Activated CD8-positive, alpha-beta T cell treated with anti-CD3 and anti-CD28 coated beads, Interleukin-2, amount 10 ng/mL, durations not matched to agents 7 days and 5 days (primary cell): ENCODE results near the gene GOLGA3. TPM values are rescaled to one million over a fixed set of nuclear protein-coding genes. Genes with fewer than 3 reads are reported as not detected.

Experiments
- ATAC-seq: fragments of 150-1000 bp; cut with Tn5 transposase; one replicate; pipeline ENCODE4 v1.10.0; 2021; ENCODE audit warnings: moderate library complexity
- CTCF ChIA-PET: fragments of 350-600 bp; sonication (Branson Sonifier 250); formaldehyde crosslinking; loops from one replicate; lab custom pipeline; 2021; ENCODE audit warnings: antibody characterized with exemption; lab: Charles Lee
- POLR2A ChIA-PET: fragments of 350-600 bp; sonication (Branson Sonifier 250); formaldehyde crosslinking; loops from one replicate; lab custom pipeline; 2021; ENCODE audit warnings: antibody characterized with exemption; lab: Charles Lee
- DNase-seq: peaks from one replicate; pipeline ENCODE4 v3.0.0-alpha.2; 2020
- H3K27ac Mint-ChIP-seq: one replicate; pipeline ENCODE4 v1.8.0; 2021; ENCODE audit warnings: mild to moderate bottlenecking, mixed read lengths
- H3K27me3 Mint-ChIP-seq: one replicate; pipeline ENCODE4 v1.8.0; 2021; ENCODE audit warnings: low read depth, mixed read lengths
- H3K36me3 Mint-ChIP-seq: one replicate; pipeline ENCODE4 v1.8.0; 2021; ENCODE audit warnings: low read depth, mixed read lengths
- H3K4me1 Mint-ChIP-seq: one replicate; pipeline ENCODE4 v1.8.0; 2021; ENCODE audit warnings: low read depth, mixed read lengths
- H3K4me3 Mint-ChIP-seq: one replicate; pipeline ENCODE4 v1.8.0; 2021; ENCODE audit warnings: mild to moderate bottlenecking, mixed read lengths
- H3K9me3 Mint-ChIP-seq: one replicate; pipeline ENCODE4 v1.8.0; 2022; ENCODE audit warnings: mixed read lengths; ENCODE audit not compliant: insufficient read depth
- total RNA-seq, 2 experiments: library from RNA; stranded (reverse); gene quantifications; one replicate each; pipeline ENCODE4 v1.2.3, GENCODE V29; 2021

Gene GOLGA3
- total RNA-seq, 2 experiments from 2014 or later, result 63.7 to 69.3 TPM

DNA sequence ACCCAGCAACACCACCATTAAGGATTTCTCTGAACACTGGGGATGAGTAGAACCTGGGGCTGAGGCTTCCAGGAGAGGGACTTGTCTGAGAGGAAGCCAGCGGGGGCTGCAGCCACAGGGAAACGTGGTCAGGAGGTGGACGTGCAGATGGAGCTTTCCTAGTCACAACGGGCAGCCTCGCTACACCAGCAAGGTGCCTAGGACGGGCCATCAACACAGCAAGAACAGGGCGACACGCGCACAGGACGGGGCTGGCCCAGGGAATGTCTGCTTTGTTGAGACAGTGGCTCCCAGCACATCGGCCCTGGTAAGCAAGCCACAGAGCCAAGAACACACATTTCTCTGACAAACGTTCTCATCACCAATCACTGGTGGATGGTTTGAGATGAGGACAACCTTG lies 92.3 kb downstream of the GOLGA3 start:
- no peaks in the 10 kb centered on the region for H3K4me1 Mint-ChIP-seq
- H3K4me3 Mint-ChIP-seq, result no peak overlapping the region
- H3K27ac Mint-ChIP-seq, result no peak overlapping the region
- no peak for DNase-seq
- CTCF ChIA-PET, result interaction anchor here (1.0 kb wide), 1 partner anchor 15 kb away, joined by 3 read pairs; no protein-coding TSS in a partner anchor
- no peaks in the 10 kb centered on the region for H3K27me3 Mint-ChIP-seq
- POLR2A ChIA-PET, result no interaction called here
- H3K9me3 Mint-ChIP-seq, result no peaks in the 10 kb centered on the region
- H3K36me3 Mint-ChIP-seq, result peaks cover 84% of the 10 kb centered on the region
- no peak for ATAC-seq

- POLR2A ChIA-PET, result no interaction called here
- Mint-ChIP-seq H3K36me3 (peaks cover 83% of the 10 kb centered on the region), H3K27me3 (no peaks in the 10 kb centered on the region), H3K27ac (no peak overlapping the region), H3K4me1 (no peaks in the 10 kb centered on the region), H3K4me3 (no peak overlapping the region), H3K9me3 (no peaks in the 10 kb centered on the region)
- CTCF ChIA-PET, result no interaction called here
- no peak for ATAC-seq
- DNase-seq, result no peak
These were observed 93.2 kb downstream of the GOLGA3 start for GRCh38 chr12:132735496-132735895.

DNA sequence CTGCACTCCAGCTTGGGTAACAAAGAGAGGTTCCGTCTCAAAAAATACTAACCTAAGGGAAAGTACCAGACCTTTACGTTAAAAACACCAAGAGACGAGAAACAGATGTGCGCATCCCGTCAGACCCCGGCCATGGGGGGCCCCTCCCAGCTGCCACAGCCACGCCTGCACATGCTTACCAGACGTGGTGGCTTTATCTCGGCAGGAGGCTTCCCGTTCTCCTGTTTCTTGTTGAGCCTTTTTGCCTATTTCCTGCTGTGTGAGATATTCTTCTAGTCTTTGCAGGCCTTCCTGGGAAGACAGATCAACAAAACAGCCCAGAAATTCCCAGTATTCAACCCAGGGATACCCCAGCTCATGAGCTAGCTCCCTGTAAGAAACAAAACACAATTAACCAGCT lies 94.5 kb downstream of the GOLGA3 start:
- DNase-seq (no peak), ATAC-seq (no peak)
- Mint-ChIP-seq H3K27ac (no peak overlapping the region), H3K27me3 (no peaks in the 10 kb centered on the region), H3K4me3 (no peak overlapping the region), H3K9me3 (no peaks in the 10 kb centered on the region), H3K4me1 (no peaks in the 10 kb centered on the region), H3K36me3 (peaks cover 80% of the 10 kb centered on the region)
- ChIA-PET POLR2A (no interaction called here), CTCF (no interaction called here)

DNA sequence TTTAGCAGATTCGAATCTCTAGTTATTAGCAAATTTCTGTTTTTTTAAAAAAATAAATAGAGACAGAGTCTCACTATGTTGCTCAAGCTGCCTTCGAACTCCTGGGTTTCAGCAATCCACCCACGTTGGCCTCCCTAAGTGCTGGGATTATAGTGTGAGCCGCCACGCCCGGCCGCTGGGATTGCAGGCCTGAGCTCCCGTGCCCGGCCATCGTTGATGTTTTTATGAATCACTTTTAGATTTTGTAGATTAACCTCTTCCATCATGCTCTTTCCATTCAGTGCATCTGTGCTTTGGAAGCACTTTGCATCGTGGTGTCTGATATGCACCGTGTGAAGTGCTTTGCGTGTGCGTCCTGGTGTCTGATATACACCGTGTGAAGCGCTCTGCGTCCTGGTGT lies 97.1 kb downstream of the GOLGA3 start:
- peaks cover 2% of the 10 kb centered on the region for H3K4me1 Mint-ChIP-seq
- H3K27me3 Mint-ChIP-seq, result no peaks in the 10 kb centered on the region
- H3K4me3 Mint-ChIP-seq, result no peak overlapping the region
- CTCF ChIA-PET, result no interaction called here
- peaks cover 87% of the 10 kb centered on the region for H3K36me3 Mint-ChIP-seq
- no peaks in the 10 kb centered on the region for H3K9me3 Mint-ChIP-seq
- no peak for DNase-seq
- no peak for ATAC-seq
- no peak overlapping the region for H3K27ac Mint-ChIP-seq
- POLR2A ChIA-PET, result no interaction called here

DNA sequence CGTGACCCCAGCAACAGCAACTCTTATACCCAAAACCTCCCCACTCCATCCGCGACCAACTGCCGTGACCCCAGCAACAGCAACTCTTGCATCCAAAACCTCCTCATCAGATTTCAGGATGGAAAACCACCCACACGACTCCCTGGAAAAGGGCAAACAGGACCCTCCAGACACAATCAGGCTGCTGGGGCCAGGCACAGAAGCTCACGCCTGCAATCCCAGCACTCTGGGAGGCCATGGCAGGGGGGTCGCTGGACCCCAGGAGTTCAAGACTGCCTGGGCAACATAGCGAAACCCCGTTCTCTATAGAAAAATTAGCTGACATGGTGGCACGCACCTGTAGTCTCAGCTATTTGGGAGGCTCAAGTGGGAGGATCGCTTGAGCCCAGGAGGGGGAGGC lies 98.3 kb downstream of the GOLGA3 start:
- POLR2A ChIA-PET, result interaction anchor here (0.7 kb wide), 1 partner anchor 22 kb away, joined by 4 read pairs; no protein-coding TSS in a partner anchor
- Mint-ChIP-seq H3K36me3 (peaks cover 89% of the 10 kb centered on the region), H3K4me3 (no peak overlapping the region), H3K27me3 (no peaks in the 10 kb centered on the region), H3K9me3 (no peaks in the 10 kb centered on the region), H3K27ac (peak overlapping the region; percentile 10), H3K4me1 (peaks cover 2% of the 10 kb centered on the region)
- CTCF ChIA-PET, result no interaction called here
- no peak for DNase-seq
- peak; percentile 19 for ATAC-seq

DNA sequence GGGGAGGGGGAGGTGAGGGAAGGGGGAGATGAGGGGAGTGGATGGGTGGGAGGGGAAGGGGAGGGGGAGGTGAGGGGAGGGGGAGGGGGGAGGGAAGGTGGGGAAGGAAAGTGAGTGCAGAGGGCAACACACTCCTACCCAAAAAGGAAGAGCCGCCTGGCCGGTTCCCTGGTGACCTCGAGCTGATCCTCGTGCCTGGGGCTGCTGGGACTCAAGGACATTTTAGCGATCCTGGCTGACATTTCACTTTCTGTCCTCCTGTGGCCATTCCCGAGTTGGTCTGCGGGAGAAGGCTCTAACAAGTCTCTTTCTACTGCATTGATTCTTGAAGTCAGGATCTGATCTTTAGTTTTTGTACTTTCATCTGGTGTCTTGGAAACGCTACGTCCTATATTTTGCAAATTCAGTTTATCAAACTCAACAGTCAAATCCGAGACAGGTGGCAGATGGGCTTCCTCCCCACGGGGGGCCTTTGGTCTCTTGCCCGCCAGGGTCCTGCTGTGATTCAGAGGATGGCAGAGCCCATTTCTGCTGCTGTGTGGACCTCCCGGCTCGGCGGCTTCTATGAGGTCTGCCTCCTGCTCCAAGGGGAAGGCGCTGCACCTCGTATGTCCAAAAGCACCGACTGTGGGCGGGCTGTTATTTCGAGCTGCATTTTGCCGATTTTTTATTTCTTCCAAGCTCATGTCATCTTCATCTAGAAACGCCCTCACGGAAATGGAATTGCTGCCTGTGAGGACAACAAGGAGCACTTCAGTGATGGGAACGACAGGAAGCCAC lies 98.9 kb downstream of the GOLGA3 start:
- H3K27ac Mint-ChIP-seq, result peak overlapping the region; percentile 10

DNA sequence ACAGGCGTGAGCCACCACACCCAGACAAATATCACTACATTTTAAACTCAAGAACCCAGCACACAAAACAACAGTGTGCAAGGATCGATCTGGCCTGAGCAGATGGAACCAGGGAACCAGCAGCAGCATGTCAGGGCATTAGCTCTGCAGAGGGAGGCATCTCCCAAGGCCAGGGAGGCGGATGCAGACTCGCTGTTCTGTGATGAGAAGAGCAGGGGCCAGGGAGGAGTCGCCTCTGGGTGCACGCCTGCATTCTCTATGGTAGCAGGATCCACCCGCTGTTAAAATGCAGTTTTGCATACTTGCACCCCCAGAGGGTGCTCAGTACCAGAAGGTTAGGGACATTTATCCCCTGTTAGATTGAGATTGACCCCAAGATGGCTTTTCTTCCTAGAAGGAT lies 100.2 kb downstream of the GOLGA3 start:
- DNase-seq (no peak), ATAC-seq (no peak)
- peaks cover 83% of the 10 kb centered on the region for H3K36me3 Mint-ChIP-seq
- no peak overlapping the region for H3K27ac Mint-ChIP-seq
- POLR2A ChIA-PET, result no interaction called here
- CTCF ChIA-PET, result no interaction called here
- H3K4me1 Mint-ChIP-seq, result peaks cover 2% of the 10 kb centered on the region
- no peaks in the 10 kb centered on the region for H3K9me3 Mint-ChIP-seq
- H3K4me3 Mint-ChIP-seq, result no peak overlapping the region
- H3K27me3 Mint-ChIP-seq, result no peaks in the 10 kb centered on the region

More for the DNA sequence above, 98.9 kb downstream of the GOLGA3 start:
- ATAC-seq (peak; percentile 39), DNase-seq (no peak)
- Mint-ChIP-seq H3K4me3 (no peak overlapping the region), H3K4me1 (peaks cover 2% of the 10 kb centered on the region), H3K9me3 (no peaks in the 10 kb centered on the region), H3K36me3 (peaks cover 87% of the 10 kb centered on the region), H3K27me3 (no peaks in the 10 kb centered on the region)
- ChIA-PET CTCF (no interaction called here), POLR2A (no interaction called here)

- ChIA-PET CTCF (no interaction called here), POLR2A (no interaction called here)
- Mint-ChIP-seq H3K4me1 (peaks cover 2% of the 10 kb centered on the region), H3K27ac (no peak overlapping the region), H3K9me3 (no peaks in the 10 kb centered on the region), H3K4me3 (no peak overlapping the region), H3K36me3 (peaks cover 78% of the 10 kb centered on the region), H3K27me3 (no peaks in the 10 kb centered on the region)
- DNase-seq (no peak), ATAC-seq (no peak)
These were observed 101.4 kb downstream of the GOLGA3 start for GRCh38 chr12:132727091-132727794.

DNA sequence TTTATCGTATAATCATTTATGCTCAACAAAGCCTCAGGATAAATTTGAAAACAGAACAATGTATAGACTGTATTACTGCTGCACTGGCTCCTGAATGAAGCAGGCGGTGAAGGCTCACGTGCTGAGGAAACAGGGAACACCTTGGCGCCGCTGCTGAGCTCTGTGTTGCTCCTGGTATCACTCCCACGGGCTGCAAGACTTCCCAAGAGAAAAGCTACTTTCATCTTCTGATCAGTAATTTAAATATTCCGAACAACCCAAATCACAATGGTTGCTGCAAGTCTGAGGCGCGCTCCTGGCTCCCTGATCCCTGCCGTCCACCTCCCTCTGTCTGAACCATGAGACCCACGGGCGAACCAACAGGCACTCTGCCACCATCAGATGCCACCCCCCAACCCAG lies 102.3 kb downstream of the GOLGA3 start:
- Mint-ChIP-seq H3K27me3 (no peaks in the 10 kb centered on the region), H3K27ac (peak overlapping the region; percentile 28), H3K36me3 (peaks cover 77% of the 10 kb centered on the region), H3K4me3 (no peak overlapping the region), H3K4me1 (peaks cover 2% of the 10 kb centered on the region), H3K9me3 (no peaks in the 10 kb centered on the region)
- ChIA-PET CTCF (no interaction called here), POLR2A (interaction anchor here (0.5 kb wide), 1 partner anchor 28 kb away, joined by 4 read pairs; no protein-coding TSS in a partner anchor)
- DNase-seq (no peak), ATAC-seq (no peak)

DNA sequence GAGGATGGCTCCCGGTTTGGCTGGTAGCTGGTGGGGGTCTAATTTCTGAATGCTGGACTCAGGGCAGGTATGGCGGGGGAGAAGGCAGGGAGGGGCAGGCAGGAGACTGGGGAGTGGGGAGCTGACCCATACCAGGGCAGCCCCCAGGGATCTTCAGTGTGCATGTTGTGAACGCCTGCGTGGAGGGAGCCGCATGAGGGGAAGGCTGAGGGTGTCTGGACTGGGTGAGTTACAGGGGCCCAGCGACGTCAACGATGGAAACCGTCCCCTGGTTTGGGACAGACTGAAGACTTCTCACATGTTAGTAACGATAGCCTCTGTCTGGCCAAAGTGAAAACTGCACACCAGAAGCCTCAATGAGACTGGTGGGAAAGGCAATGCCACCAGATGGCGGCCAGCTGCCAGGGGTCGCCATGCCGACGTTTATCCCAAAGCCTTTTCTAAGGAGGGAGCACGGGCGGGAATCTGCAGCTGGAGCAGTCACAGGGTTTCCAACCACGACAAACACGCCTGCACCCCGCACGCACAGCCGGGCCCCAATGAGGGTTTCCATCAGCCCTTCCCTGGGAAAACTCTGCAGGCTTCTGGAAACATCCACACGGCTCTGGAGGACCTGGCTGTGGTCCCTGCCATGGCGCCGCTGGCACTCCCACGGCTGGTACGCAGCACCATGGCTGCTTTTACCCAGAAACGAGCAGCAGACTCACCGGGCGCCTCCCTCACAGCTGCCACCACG lies 104.0 kb downstream of the GOLGA3 start:
- Mint-ChIP-seq H3K9me3 (no peaks in the 10 kb centered on the region), H3K27ac (peak overlapping the region; percentile 8), H3K27me3 (no peaks in the 10 kb centered on the region), H3K4me1 (peaks cover 2% of the 10 kb centered on the region), H3K4me3 (no peak overlapping the region), H3K36me3 (peaks cover 74% of the 10 kb centered on the region)
- ChIA-PET POLR2A (no interaction called here), CTCF (no interaction called here)
- ATAC-seq, result no peak
- DNase-seq, result no peak

- CTCF ChIA-PET, result no interaction called here
- H3K4me1 Mint-ChIP-seq, result peaks cover 2% of the 10 kb centered on the region
These were observed 104.9 kb downstream of the GOLGA3 start for GRCh38 chr12:132723764-132724140.

More at GRCh38 chr12:132723764-132724140, 104.9 kb downstream of the GOLGA3 start:
- Mint-ChIP-seq H3K27ac (no peak overlapping the region), H3K27me3 (no peaks in the 10 kb centered on the region), H3K4me3 (no peak overlapping the region), H3K36me3 (peaks cover 77% of the 10 kb centered on the region), H3K9me3 (no peaks in the 10 kb centered on the region)
- DNase-seq (no peak), ATAC-seq (no peak)
- POLR2A ChIA-PET, result no interaction called here
